IPS-18c (cell line): ENCODE measurements around the gene OR10Z1.

Experiments
- H3K4me3 ChIP-seq: 2 replicates; pipeline ENCODE4 v1.7.0; 2013; ENCODE audit warnings: low read depth, mild to moderate bottlenecking, low read length, moderate library complexity; ENCODE audit not compliant: insufficient read depth
- H3K9me3 ChIP-seq: one replicate; pipeline ENCODE4 v1.6.1; 2013; ENCODE audit warnings: mild to moderate bottlenecking, low read length, moderate library complexity; ENCODE audit not compliant: control insufficient read depth, insufficient read depth

The OR10Z1 gene

GRCh38 chr1:158652721-158653334, 47.8 kb downstream of the OR10Z1 start:
- H3K9me3 ChIP-seq, result no peaks in the 10 kb centered on the region
- H3K4me3 ChIP-seq, result no peak overlapping the region

DNA sequence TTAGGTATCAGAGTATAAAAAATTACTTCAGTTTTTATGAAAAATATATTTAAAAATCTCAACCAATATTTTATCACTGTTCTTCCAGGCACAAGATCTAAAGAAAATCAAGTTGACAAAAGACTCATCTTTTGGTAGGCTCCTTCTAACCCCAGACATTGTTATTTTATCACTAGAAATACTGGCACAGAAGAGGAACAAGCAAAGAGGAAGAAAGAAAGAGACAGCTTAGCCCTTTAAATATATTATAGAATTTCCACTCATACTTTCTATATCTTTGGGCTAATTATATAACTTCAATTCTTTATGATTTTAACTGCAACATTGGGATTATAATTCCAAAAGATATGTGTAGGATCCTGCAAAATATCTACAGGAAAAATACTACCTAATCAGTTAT, 49.0 kb downstream of the OR10Z1 start:
- H3K9me3 ChIP-seq, result no peaks in the 10 kb centered on the region

GRCh38 chr1:158654571-158654970, 49.5 kb downstream of the OR10Z1 start:
- H3K4me3 ChIP-seq, result no peak overlapping the region
- no peaks in the 10 kb centered on the region for H3K9me3 ChIP-seq

More for the DNA sequence above, 49.0 kb downstream of the OR10Z1 start:
- no peak overlapping the region for H3K4me3 ChIP-seq
